HepG2 (cell line): ENCODE data around the gene SETD5. TPM values are rescaled to one million over a fixed set of nuclear protein-coding genes. Genes with fewer than 3 reads are reported as not detected.

Source experiments
- CTCF ChIP-seq: sonication (generic); formaldehyde crosslinking; IDR thresholded peaks from 2 replicates; pipeline ENCODE4 v1.5.0; 2020; ENCODE audit warnings: mild to moderate bottlenecking, missing genetic modification reagents, moderate library complexity
- FOSL1 ChIP-seq: sonication (generic); formaldehyde crosslinking; IDR thresholded peaks from 2 replicates; pipeline ENCODE4 v1.9.0; 2021; ENCODE audit warnings: missing genetic modification reagents, borderline replicate concordance
- HDAC6 ChIP-seq: fragments of 200-600 bp; sonication (generic); IDR thresholded peaks from 2 replicates; pipeline ENCODE4 v1.7.0; 2017; ENCODE audit warnings: mild to moderate bottlenecking, antibody characterized with exemption, low read length, low read depth
- HNRNPL ChIP-seq: fragments of 200-400 bp; formaldehyde crosslinking; IDR thresholded peaks from 2 replicates; pipeline ENCODE4 v1.6.1; 2017; ENCODE audit warnings: mild to moderate bottlenecking, low read depth, low read length
- KDM4B ChIP-seq: sonication (generic); formaldehyde crosslinking; IDR thresholded peaks from 2 replicates; pipeline ENCODE4 v1.4.0; 2020; ENCODE audit warnings: missing genetic modification reagents
- MAFK ChIP-seq, 2 experiments: IDR thresholded peaks in 1 of 2; conservative IDR thresholded peaks in 1 of 2; 2 replicates each; pipeline ENCODE4 v1.6.1; 2011; ENCODE audit warnings: improper control_type of control experiment in 2 of 2, low read length in 2 of 2
- NFE2 ChIP-seq: sonication (generic); formaldehyde crosslinking; IDR thresholded peaks from 2 replicates; pipeline ENCODE4 v1.4.0; 2020; ENCODE audit warnings: missing genetic modification reagents
- PRPF4 ChIP-seq: fragments of 200-400 bp; formaldehyde crosslinking; IDR thresholded peaks from 2 replicates; pipeline ENCODE4 v1.6.1; 2016; ENCODE audit warnings: low read length, low read depth; ENCODE audit not compliant: poor library complexity, severe bottlenecking
- RXRA ChIP-seq: sonication (generic); formaldehyde crosslinking; IDR thresholded peaks from 2 replicates; pipeline ENCODE4 v1.5.1; 2020; ENCODE audit warnings: missing genetic modification reagents
- ZBTB4 ChIP-seq: sonication (generic); formaldehyde crosslinking; IDR thresholded peaks from 2 replicates; pipeline ENCODE4 v1.4.0; 2020; ENCODE audit warnings: missing genetic modification reagents, mild to moderate bottlenecking, borderline replicate concordance
- ZIK1 ChIP-seq: sonication (generic); formaldehyde crosslinking; IDR thresholded peaks from 2 replicates; pipeline ENCODE4 v1.5.0; 2020; ENCODE audit warnings: mild to moderate bottlenecking, low read depth, missing genetic modification reagents, borderline replicate concordance
- ZKSCAN1 ChIP-seq: fragments of 150-350 bp; IDR thresholded peaks from 2 replicates; pipeline ENCODE4 v1.6.1; 2014; ENCODE audit warnings: low read length
- ZNF232 ChIP-seq: sonication (generic); formaldehyde crosslinking; IDR thresholded peaks from 2 replicates; pipeline ENCODE4 v1.4.0; 2020; ENCODE audit warnings: missing genetic modification reagents, borderline replicate concordance
- ZNF333 ChIP-seq: sonication (generic); formaldehyde crosslinking; IDR thresholded peaks from 2 replicates; pipeline ENCODE4 v1.4.0; 2020; ENCODE audit warnings: mild to moderate bottlenecking, missing genetic modification reagents, borderline replicate concordance
- ZNF496 ChIP-seq: sonication (generic); formaldehyde crosslinking; IDR thresholded peaks from 2 replicates; pipeline ENCODE4 v1.8.1; 2023; ENCODE audit warnings: mild to moderate bottlenecking, moderate library complexity, missing genetic modification reagents; ENCODE audit not compliant: insufficient replicate concordance
- ZNF790 ChIP-seq: sonication (generic); formaldehyde crosslinking; IDR thresholded peaks from 2 replicates; pipeline ENCODE4 v1.8.0; 2022; ENCODE audit warnings: missing genetic modification reagents, mild to moderate bottlenecking, borderline replicate concordance
- polyA plus RNA-seq, 8 experiments: library from polyadenylated mRNA; depleted of rRNA in 3 of 8; stranded (reverse) in 7 of 8; unstranded in 1 of 8; fragments of >200 nt; fragmentation: Illumina TruSeq in 4 of 8; extraction: Trizol in 4 of 8; gene quantifications; 2 replicates each; pipeline versions ENCODE4 v1.2.1 to v1.2.3, GENCODE V29; 2011 to 2016; ENCODE audit warnings: low read depth in 4 of 8, missing spikeins in 1 of 8, mixed read lengths in 1 of 8; ENCODE audit not compliant: insufficient read depth in 1 of 8
- total RNA-seq, 5 experiments: library from RNA; depleted of rRNA; stranded (reverse); fragments of >200 nt; fragmentation: Illumina TruSeq; extraction: Trizol; gene quantifications; 2 replicates each; pipeline ENCODE4 v1.2.3, GENCODE V29; 2016; ENCODE audit warnings: low read depth in 1 of 5

SETD5 gene
- total and polyA plus RNA-seq, 2 of the 13 experiments (the other 11 are each of a cell fraction or from before 2014, with no cell fraction given) = 46.8 to 95.8 TPM

GRCh38 chr3:9500108-9501050 lies 103.0 kb downstream of the SETD5 start (continued):
- TF ChIP-seq ZBTB4 (CRISPR knock-in tag) = no peak
- no peak for TF ChIP-seq ZNF790 (CRISPR knock-in tag)
- no peak for TF ChIP-seq ZKSCAN1
- TF ChIP-seq HNRNPL = peak; percentile 77; the same call in 1 of the 2 replicates
- no peak for TF ChIP-seq ZNF496 (CRISPR knock-in tag)
- no peak for TF ChIP-seq FOSL1
- TF ChIP-seq MAFK (conservative IDR thresholded peaks at IDR 0.05 in 1 of 2, IDR thresholded peaks at IDR 0.05 in 1 of 2; ENCODE audit: low read length in 2 of 2) = no peak
- no peak for TF ChIP-seq ZNF333 (CRISPR knock-in tag)
- TF ChIP-seq HDAC6 = no peak
- TF ChIP-seq NFE2 (CRISPR knock-in tag) = no peak
- TF ChIP-seq PRPF4 = no peak
- no peak for TF ChIP-seq ZIK1 (CRISPR knock-in tag)
- TF ChIP-seq KDM4B (CRISPR knock-in tag) = no peak
- TF ChIP-seq RXRA (CRISPR knock-in tag) = no peak
- no peak for TF ChIP-seq ZNF232 (CRISPR knock-in tag)
- TF ChIP-seq CTCF (CRISPR knock-in tag) = peak; percentile 74
